Cardiac muscle cell (in vitro differentiated cells and primary cell): ENCODE measurements around the gene C3orf70. TPM values are rescaled to one million over a fixed set of nuclear protein-coding genes. Genes with fewer than 3 reads are reported as not detected.

Experiments
- DNase-seq, 2 donors: peaks; one replicate each; pipeline versions ENCODE4 v3.0.0 to v3.0.0-alpha.2; 2010 to 2017; ENCODE audit warnings: low read depth in 1 of 2, low spot score in 1 of 2
- H3K27ac ChIP-seq: fragments of 200-600 bp; sonication (generic); 2 replicates; pipeline ENCODE4 v1.5.1; 2016
- H3K27me3 ChIP-seq: fragments of 200-600 bp; sonication (generic); 2 replicates; pipeline ENCODE4 v1.6.0; 2016; ENCODE audit warnings: control low read depth
- H3K36me3 ChIP-seq: fragments of 200-600 bp; sonication (generic); 2 replicates; pipeline ENCODE4 v1.5.1; 2016; ENCODE audit warnings: control low read depth
- H3K4me1 ChIP-seq: fragments of 200-600 bp; sonication (generic); 2 replicates; pipeline ENCODE4 v1.8.1; 2017; ENCODE audit warnings: low read depth, mild to moderate bottlenecking, mixed run types
- H3K4me3 ChIP-seq: fragments of 200-600 bp; sonication (generic); 2 replicates; pipeline ENCODE4 v1.5.1; 2016; ENCODE audit warnings: mild to moderate bottlenecking
- H3K9me3 ChIP-seq: fragments of 200-600 bp; sonication (generic); 2 replicates; pipeline ENCODE4 v1.5.1; 2017; ENCODE audit warnings: low read depth, mild to moderate bottlenecking, control low read depth
- CTCF ChIP-seq: IDR thresholded peaks from 2 replicates; pipeline ENCODE4 v1.5.1; 2012; ENCODE audit warnings: low read depth, mild to moderate bottlenecking, low read length
- polyA plus RNA-seq: library from polyadenylated mRNA; unstranded; fragments of >200 nt; fragmentation: Nextera tagmentation; extraction: Ambion mirVana; gene quantifications from 2 replicates; pipeline ENCODE4 v1.2.1, GENCODE V29; 2016
- total RNA-seq: library from RNA; depleted of rRNA; stranded (reverse); fragments of >200 nt; gene quantifications from 2 replicates; pipeline ENCODE4 v1.2.3, GENCODE V29; 2016

Gene C3orf70
- total and polyA plus RNA-seq, 2 experiments from 2014 or later = 0.42 to 0.55 TPM

DNA sequence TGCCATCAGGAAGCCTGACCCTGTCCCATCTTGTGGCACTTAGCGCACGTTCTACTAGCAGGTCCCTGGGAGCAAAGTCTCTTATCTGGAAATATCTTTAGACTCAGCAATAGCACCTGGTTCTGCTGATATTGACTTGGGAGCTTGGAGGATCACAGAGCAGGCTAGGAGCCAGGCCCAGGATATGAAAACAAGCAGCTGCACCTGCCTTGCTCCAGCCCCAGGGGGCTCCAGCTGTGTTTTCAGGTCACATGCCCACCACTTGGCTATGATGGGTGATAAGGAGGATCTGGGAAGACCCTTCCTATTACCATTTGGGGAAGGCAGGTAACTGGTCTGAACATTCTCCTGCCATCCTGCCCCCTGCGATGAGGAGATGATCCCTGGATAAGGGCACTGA, 87.8 kb downstream of the C3orf70 start:
- Histone ChIP-seq H3K27ac (no peak overlapping the region), H3K4me3 (no peak overlapping the region), H3K9me3 (no peaks in the 10 kb centered on the region), H3K27me3 (no peaks in the 10 kb centered on the region), H3K4me1 (no peaks in the 10 kb centered on the region), H3K36me3 (no peaks in the 10 kb centered on the region)
- no peak for TF ChIP-seq CTCF
- no peak for DNase-seq

GRCh38 chr3:185063431-185063830, 89.4 kb downstream of the C3orf70 start:
- Histone ChIP-seq H3K27ac (no peak overlapping the region), H3K9me3 (no peaks in the 10 kb centered on the region), H3K27me3 (no peaks in the 10 kb centered on the region), H3K36me3 (no peaks in the 10 kb centered on the region), H3K4me1 (no peaks in the 10 kb centered on the region), H3K4me3 (no peak overlapping the region)
- no peak for DNase-seq
- no peak for TF ChIP-seq CTCF

DNA sequence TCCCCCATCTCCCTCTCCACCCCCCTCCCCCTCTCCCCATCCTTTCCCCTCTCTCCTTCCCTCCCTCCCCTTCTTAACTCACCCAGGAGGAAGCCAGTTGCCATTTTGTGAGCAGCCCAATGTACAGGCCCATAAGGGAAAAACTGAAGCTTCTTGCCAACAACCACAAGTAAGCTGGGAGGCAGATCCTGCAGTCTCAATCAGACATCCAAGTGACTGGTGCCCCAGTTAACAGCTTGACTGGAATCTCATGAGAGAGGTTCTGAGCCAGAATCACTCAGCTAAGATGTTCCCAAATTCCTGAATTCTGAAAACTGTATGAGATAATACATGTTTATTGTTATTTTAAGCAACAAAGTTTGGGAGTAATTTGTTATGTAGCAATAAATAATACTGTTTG, 90.7 kb downstream of the C3orf70 start:
- no peak for TF ChIP-seq CTCF
- Histone ChIP-seq H3K4me3 (no peak overlapping the region), H3K36me3 (no peaks in the 10 kb centered on the region), H3K9me3 (no peaks in the 10 kb centered on the region), H3K27me3 (no peaks in the 10 kb centered on the region), H3K27ac (no peak overlapping the region), H3K4me1 (no peaks in the 10 kb centered on the region)
- DNase-seq = no peak

- Histone ChIP-seq H3K4me1 (no peaks in the 10 kb centered on the region), H3K9me3 (no peaks in the 10 kb centered on the region)
- TF ChIP-seq CTCF = no peak
Observed at GRCh38 chr3:185060655-185061054, 92.2 kb downstream of the C3orf70 start.

GRCh38 chr3:185059766-185060165, 93.1 kb downstream of the C3orf70 start:
- no peaks in the 10 kb centered on the region for H3K36me3 ChIP-seq
- H3K9me3 ChIP-seq = no peaks in the 10 kb centered on the region
- H3K4me1 ChIP-seq = no peaks in the 10 kb centered on the region
- no peak overlapping the region for H3K4me3 ChIP-seq
- no peak for TF ChIP-seq CTCF
- H3K27me3 ChIP-seq = no peaks in the 10 kb centered on the region
- H3K27ac ChIP-seq = no peak overlapping the region
- no peak for DNase-seq

More at GRCh38 chr3:185060655-185061054, 92.2 kb downstream of the C3orf70 start:
- DNase-seq = no peak
- Histone ChIP-seq H3K4me3 (no peak overlapping the region), H3K36me3 (no peaks in the 10 kb centered on the region), H3K27ac (no peak overlapping the region), H3K27me3 (no peaks in the 10 kb centered on the region)

GRCh38 chr3:185058796-185059195, 94.1 kb downstream of the C3orf70 start:
- Histone ChIP-seq H3K4me1 (no peaks in the 10 kb centered on the region), H3K9me3 (no peaks in the 10 kb centered on the region), H3K4me3 (no peak overlapping the region), H3K27ac (no peak overlapping the region), H3K27me3 (no peaks in the 10 kb centered on the region), H3K36me3 (no peaks in the 10 kb centered on the region)
- TF ChIP-seq CTCF = no peak
- DNase-seq = no peak
